ENCODE measurements around the gene RAC3. TPM values are rescaled to one million over a fixed set of nuclear protein-coding genes. Genes with fewer than 3 reads are reported as not detected.

The RAC3 gene
- total RNA-seq, 1 experiment from 2014 or later: 24.8 TPM

DNA sequence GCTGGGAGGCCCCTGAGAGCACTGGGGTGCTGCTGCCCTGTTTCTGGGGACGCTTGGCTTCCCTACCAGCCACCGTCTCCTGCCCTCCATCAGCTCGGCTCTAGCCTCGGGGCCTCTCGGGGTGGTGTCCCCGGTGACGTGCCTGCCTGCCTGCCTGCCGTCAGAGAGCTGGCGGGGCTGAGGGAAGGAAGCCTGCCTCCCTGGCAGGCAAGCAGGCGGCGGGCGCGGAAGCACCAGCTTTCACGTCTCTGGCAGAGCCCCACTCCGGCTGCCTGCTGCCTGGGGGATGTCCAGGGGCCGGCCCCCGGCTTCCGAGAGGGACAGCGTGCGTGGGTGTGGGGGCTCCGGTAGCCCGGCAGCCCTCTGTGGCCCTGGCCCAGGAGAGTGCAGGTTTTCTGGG, 18.1 kb upstream of the RAC3 start:
- Histone ChIP-seq H3K27ac (ENCODE audit: low read depth, low read length, poor library complexity, severe bottlenecking) (no peak overlapping the region), H3K4me3 (ENCODE audit: low read depth, low read length, poor library complexity, severe bottlenecking) (no peak overlapping the region), H3K4me1 (ENCODE audit: insufficient read depth, low read length, poor library complexity, severe bottlenecking) (peaks cover 13% of the 10 kb centered on the region), H3K36me3 (ENCODE audit: insufficient read depth, low read length, poor library complexity, severe bottlenecking) (no peaks in the 10 kb centered on the region), H3K27me3 (replicated peaks; ENCODE audit: insufficient read depth, low read depth, low read length, poor library complexity) (no peaks in the 10 kb centered on the region), H3K9me3 (ENCODE audit: low read depth, low read length, poor library complexity, severe bottlenecking) (no peaks in the 10 kb centered on the region)
- ChIA-PET POLR2A (ENCODE audit: low non-redundant PET) (interaction anchor here (0.6 kb wide), 1 partner anchor 38 kb away, joined by 4 read pairs; no protein-coding TSS in a partner anchor), CTCF (interaction anchor here (0.6 to 0.7 kb wide), 2 partner anchors 13 to 190 kb away, joined by 3 read pairs; no protein-coding TSS in a partner anchor)
- no peak for DNase-seq (ENCODE audit: low spot score)
- BruUV-seq (replicated peaks): no TSS peak
- intact Hi-C loops (cut with micrococcal nuclease; ENCODE audit: unreplicated experiment): no loop called here
- no peak for TF ChIP-seq EZH2 (IDR thresholded peaks at IDR 0.05; ENCODE audit: borderline replicate concordance, low read depth, low read length, poor library complexity, severe bottlenecking)
- TF ChIP-seq, protein P1, sequence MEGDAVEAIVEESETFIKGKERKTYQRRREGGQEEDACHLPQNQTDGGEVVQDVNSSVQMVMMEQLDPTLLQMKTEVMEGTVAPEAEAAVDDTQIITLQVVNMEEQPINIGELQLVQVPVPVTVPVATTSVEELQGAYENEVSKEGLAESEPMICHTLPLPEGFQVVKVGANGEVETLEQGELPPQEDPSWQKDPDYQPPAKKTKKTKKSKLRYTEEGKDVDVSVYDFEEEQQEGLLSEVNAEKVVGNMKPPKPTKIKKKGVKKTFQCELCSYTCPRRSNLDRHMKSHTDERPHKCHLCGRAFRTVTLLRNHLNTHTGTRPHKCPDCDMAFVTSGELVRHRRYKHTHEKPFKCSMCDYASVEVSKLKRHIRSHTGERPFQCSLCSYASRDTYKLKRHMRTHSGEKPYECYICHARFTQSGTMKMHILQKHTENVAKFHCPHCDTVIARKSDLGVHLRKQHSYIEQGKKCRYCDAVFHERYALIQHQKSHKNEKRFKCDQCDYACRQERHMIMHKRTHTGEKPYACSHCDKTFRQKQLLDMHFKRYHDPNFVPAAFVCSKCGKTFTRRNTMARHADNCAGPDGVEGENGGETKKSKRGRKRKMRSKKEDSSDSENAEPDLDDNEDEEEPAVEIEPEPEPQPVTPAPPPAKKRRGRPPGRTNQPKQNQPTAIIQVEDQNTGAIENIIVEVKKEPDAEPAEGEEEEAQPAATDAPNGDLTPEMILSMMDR (conservative IDR thresholded peaks at IDR 0.05; ENCODE audit: low read depth, low read length): no peak

DNA sequence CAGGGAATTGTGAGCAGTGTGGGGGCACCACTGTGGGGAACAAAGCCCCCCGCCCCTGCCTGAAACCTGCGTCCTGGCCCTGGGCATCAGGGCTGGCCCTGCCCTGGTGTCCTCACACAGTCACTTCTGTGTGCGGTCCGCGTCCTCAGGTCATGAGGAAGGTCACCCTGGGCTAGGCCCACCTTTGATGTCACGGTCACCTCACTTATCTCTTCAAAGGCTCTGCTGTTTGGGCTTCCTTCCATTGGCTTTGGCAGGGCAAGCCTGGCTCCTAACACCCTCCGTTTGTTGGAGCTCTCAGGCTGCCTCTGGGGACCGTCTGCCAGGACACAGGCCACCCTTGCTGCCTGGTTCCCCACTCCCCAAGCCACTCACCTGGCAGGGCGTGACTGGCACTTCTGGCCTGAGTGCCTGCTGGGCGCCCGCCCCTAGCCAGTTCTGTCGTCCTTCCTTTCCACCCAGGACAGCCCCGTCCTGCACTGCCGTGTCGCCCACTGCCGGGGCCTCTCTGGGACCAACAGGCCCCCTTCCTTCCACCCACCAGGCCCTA, 17.6 kb upstream of the RAC3 start:
- TF ChIP-seq EZH2 (IDR thresholded peaks at IDR 0.05; ENCODE audit: borderline replicate concordance, low read depth, low read length, poor library complexity, severe bottlenecking): no peak
- TF ChIP-seq, protein P1 (conservative IDR thresholded peaks at IDR 0.05; ENCODE audit: low read depth, low read length): no peak
- BruUV-seq (replicated peaks): no TSS peak
- no peak overlapping the region for H3K27ac ChIP-seq (ENCODE audit: low read depth, low read length, poor library complexity, severe bottlenecking)
- peaks cover 13% of the 10 kb centered on the region for H3K4me1 ChIP-seq (ENCODE audit: insufficient read depth, low read length, poor library complexity, severe bottlenecking)
- DNase-seq (ENCODE audit: low spot score): no peak
- CTCF ChIA-PET: no interaction called here
- H3K27me3 ChIP-seq (replicated peaks; ENCODE audit: insufficient read depth, low read depth, low read length, poor library complexity): no peaks in the 10 kb centered on the region
- no peak overlapping the region for H3K4me3 ChIP-seq (ENCODE audit: low read depth, low read length, poor library complexity, severe bottlenecking)
- POLR2A ChIA-PET (ENCODE audit: low non-redundant PET): interaction anchor here (0.6 kb wide), 1 partner anchor 37 kb away, joined by 4 read pairs; no protein-coding TSS in a partner anchor
- peaks cover 5% of the 10 kb centered on the region for H3K36me3 ChIP-seq (ENCODE audit: insufficient read depth, low read length, poor library complexity, severe bottlenecking)
- intact Hi-C loops (cut with micrococcal nuclease; ENCODE audit: unreplicated experiment): no loop called here
- H3K9me3 ChIP-seq (ENCODE audit: low read depth, low read length, poor library complexity, severe bottlenecking): no peaks in the 10 kb centered on the region

DNA sequence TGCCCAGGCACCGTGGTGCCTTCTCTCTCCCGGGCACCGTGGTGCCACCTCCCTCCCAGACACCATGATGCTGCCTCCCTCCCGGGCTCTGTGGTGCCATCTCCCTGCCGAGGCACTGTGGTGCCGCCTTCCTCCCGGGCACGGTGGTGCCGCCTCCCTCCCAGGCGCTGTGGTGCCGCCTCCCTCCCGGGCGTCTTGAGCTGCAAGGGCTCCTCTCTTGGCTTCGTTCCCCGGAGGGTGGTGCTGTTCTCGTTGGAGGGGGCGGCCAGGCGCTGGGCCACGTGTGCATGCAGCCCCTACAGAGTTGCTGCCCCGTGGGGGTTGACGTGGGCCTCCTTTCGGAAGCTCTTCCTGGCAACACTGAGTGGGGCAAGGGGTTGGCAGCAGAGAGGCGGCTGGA, 17.0 kb upstream of the RAC3 start:
- Histone ChIP-seq H3K4me3 (ENCODE audit: low read depth, low read length, poor library complexity, severe bottlenecking) (no peak overlapping the region), H3K36me3 (ENCODE audit: insufficient read depth, low read length, poor library complexity, severe bottlenecking) (peaks cover 8% of the 10 kb centered on the region), H3K27me3 (replicated peaks; ENCODE audit: insufficient read depth, low read depth, low read length, poor library complexity) (no peaks in the 10 kb centered on the region), H3K9me3 (ENCODE audit: low read depth, low read length, poor library complexity, severe bottlenecking) (no peaks in the 10 kb centered on the region), H3K4me1 (ENCODE audit: insufficient read depth, low read length, poor library complexity, severe bottlenecking) (peaks cover 13% of the 10 kb centered on the region), H3K27ac (ENCODE audit: low read depth, low read length, poor library complexity, severe bottlenecking) (peak overlapping the region; percentile 59)
- ChIA-PET CTCF (no interaction called here), POLR2A (ENCODE audit: low non-redundant PET) (no interaction called here)
- DNase-seq (ENCODE audit: low spot score): peak; percentile 75
- intact Hi-C loops (cut with micrococcal nuclease; ENCODE audit: unreplicated experiment): no loop called here
- TF ChIP-seq, protein P1 (conservative IDR thresholded peaks at IDR 0.05; ENCODE audit: low read depth, low read length): peak; percentile 46; the same call in 1 of the 2 replicates
- no peak for TF ChIP-seq EZH2 (IDR thresholded peaks at IDR 0.05; ENCODE audit: borderline replicate concordance, low read depth, low read length, poor library complexity, severe bottlenecking)
- no TSS peak for BruUV-seq (replicated peaks)
